Right cardiac atrium (tissue), 5 donors: ENCODE data around the gene PRCC. TPM values are rescaled to one million over a fixed set of nuclear protein-coding genes. Genes with fewer than 3 reads are reported as not detected.

Source experiments
- ATAC-seq, 2 donors: fragments of 200-7000 bp; cut with Tn5 transposase; one replicate each; pipeline versions ENCODE4 v1.8.0 to v1.9.1; 2020; ENCODE audit warnings: moderate library complexity in 2 of 2, mild to moderate bottlenecking in 1 of 2
- DNase-seq, 3 donors: peaks; one replicate each; pipeline ENCODE4 v3.0.0-alpha.2; 2020
- H3K27ac ChIP-seq: one replicate; pipeline ENCODE4 v1.5.1; 2013; ENCODE audit warnings: mild to moderate bottlenecking, low read length, control low read depth, moderate library complexity
- H3K27me3 ChIP-seq: one replicate; pipeline ENCODE4 v1.6.1; 2013; ENCODE audit not compliant: control insufficient read depth, insufficient read depth
- H3K4me1 ChIP-seq: one replicate; pipeline ENCODE4 v1.6.1; 2013; ENCODE audit warnings: low read length; ENCODE audit not compliant: control insufficient read depth, insufficient read depth
- H3K4me3 ChIP-seq: one replicate; pipeline ENCODE4 v1.5.1; 2013; ENCODE audit warnings: low read length, control low read depth
- H3K9me3 ChIP-seq: one replicate; pipeline ENCODE4 v1.6.1; 2013; ENCODE audit warnings: low read length; ENCODE audit not compliant: control insufficient read depth
- WGBS: extraction: QIAGEN DNeasy Blood & Tissue Kit; methylation state at CpG from one replicate; pipeline ENCODE4 v1.1.7; 2013; 5-methylcytosine and 5-hydroxymethylcytosine counted together
- intact Hi-C, 4 donors: fragments of 100-400 bp; cut with DNase I; formaldehyde crosslinking; loops; one replicate each; pipeline versions ENCODE4 v1.11.0 to v1.14.0; 2022 to 2023
- polyA plus RNA-seq: library from polyadenylated mRNA; stranded (reverse); fragments of 200-250 nt; gene quantifications from one replicate; pipeline ENCODE4 v1.2.3, GENCODE V29; 2013
- total RNA-seq, 4 donors: library from RNA; stranded (reverse); fragmentation: NEBNext Ultra II Directional; extraction: Animal tissue kit (Norgen Biotek cat#: 25700); gene quantifications; one replicate each; pipeline ENCODE4 v1.2.1, GENCODE V29; 2021
- donor health status: healthy with polysubstance abuse.
- donor health status: DM: no; HTN: yes; CAD: no.
- donor health status: DM: no; HTN: no; CAD: no.
- donor health status: DM: no; HTN: yes; CAD: no; lungs with severe emphysema.
- donor health status: DM: yes; HTN: yes; CAD: no.

PRCC gene
- total and polyA plus RNA-seq, 5 donors, result 36.0 to 47.1 (median 43.2) TPM

DNA sequence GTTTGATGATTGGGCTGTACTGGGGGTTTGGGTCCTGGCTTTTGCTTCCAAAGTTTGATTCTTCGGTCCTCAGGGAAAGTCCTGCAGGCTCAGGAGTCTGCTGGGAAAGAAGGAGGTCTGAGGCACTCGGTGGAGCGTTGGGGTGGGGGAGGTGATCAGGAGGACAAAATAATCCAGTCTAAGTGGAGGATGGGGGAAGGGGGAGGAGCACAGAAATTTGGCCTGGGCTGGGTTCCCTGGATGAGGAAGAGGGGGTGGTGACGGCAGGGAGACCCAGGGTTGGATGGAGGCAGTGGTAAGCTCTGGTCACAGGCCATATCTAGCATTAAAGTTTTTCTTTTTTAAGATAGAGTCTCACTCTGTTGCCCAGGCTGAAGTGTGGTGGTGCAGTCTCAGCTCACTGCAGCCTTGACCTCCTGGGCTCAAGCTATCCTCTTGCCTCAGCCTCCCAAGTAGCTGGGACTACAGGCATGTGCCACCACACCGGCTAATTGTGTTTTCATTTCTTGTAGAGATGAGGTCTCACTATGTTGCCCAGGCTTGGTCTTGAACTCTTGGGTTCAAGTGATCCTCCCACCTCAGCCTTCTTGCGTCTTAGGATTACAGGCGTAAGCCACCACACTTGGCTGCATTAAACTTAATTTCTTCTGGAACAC is 42.5 kb downstream of the PRCC start:
- H3K27me3 ChIP-seq, result no peaks in the 10 kb centered on the region
- H3K4me3 ChIP-seq, result no peak overlapping the region
- H3K9me3 ChIP-seq, result no peaks in the 10 kb centered on the region
- no peak overlapping the region for H3K27ac ChIP-seq
- DNase-seq, result no peak
- intact Hi-C loops, result no loop called here
- 83% methylated on average over 7 of the region's 7 CpGs for WGBS
- H3K4me1 ChIP-seq, result peaks cover 4% of the 10 kb centered on the region
- no peak for ATAC-seq

DNA sequence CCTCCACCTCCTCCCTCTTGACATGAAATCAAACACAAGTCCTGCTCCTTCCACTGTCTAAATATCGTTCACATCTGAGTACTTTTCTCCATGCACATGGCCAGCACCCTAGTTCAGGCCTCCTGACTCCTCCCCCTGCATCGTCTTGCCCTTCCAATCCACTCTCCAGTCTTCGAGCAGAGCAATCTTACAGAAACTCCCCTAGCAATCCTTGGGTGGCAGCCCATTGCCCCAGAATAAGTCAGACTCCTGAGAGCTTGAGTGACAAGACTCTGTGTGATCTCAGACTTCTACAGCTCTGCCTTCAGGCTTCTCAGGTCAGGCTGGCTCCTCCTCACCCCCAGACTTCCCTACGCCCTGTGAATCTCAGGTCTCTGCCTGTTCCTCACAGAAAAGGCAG is 43.8 kb downstream of the PRCC start:
- DNase-seq, result no peak
- no peak for ATAC-seq
- intact Hi-C loops, result no loop called here
- Histone ChIP-seq H3K4me3 (no peak overlapping the region), H3K9me3 (no peaks in the 10 kb centered on the region), H3K27me3 (no peaks in the 10 kb centered on the region), H3K4me1 (peaks cover 4% of the 10 kb centered on the region), H3K27ac (no peak overlapping the region)
- WGBS, result 63% methylated on average over 4 of the region's 4 CpGs

DNA sequence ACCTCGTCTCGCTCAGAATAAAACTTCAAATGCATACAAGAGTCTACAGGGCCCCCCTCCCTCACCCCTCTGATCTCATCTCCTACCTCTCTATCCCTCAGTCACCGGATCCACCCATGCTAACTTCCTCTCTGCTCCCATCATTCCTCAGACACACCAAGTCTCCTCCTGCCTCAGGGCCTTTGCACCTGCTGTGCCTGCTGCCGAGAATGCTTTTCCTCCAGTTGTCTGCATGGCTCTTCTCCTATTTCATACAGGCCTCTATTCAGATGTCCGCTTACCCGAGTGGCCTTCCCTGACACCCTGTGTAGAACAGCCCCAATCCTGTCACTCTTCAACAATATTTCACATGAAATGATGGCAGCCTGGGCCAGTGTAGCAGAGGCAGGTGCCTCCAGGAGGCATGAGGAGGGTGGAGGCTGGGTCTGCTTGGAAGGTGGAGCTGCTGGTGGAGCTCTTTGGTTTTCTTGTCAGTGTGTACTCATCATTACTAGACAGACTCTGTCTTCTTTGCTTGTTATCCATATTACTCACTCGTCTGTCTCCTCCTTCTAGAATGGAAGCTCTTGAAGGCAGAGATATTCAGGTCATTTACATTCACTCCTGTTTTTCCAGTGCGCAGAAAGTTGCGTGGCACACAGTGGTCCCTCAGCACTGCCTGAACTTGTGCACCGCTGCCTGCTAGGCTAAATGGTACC is 45.1 kb downstream of the PRCC start:
- ATAC-seq, result no peak
- peaks cover 4% of the 10 kb centered on the region for H3K4me1 ChIP-seq
- H3K9me3 ChIP-seq, result no peaks in the 10 kb centered on the region
- intact Hi-C loops, result no loop called here
- no peak overlapping the region for H3K27ac ChIP-seq
- H3K27me3 ChIP-seq, result no peaks in the 10 kb centered on the region
- no peak for DNase-seq
- WGBS, result 97% methylated on average over 10 of the region's 10 CpGs
- no peak overlapping the region for H3K4me3 ChIP-seq

DNA sequence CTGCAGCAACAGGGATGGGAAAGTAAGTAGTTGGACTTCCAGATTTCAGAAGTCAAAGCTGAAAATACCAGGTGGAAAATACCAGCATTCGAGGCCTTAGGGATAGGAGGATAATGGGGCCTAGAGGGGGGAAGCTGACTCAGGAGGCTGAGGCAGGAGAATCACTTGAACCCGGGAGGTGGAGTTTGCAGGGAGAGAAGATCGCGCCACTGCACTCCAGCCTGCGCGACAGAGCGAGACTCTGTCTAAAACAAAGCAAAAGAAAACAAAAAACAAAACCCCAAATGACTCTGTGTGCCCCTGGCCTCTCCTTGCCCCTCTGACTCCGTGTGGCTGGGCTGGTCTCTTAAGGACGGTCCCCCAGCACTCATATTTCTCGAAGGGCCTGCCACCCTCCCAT is 46.0 kb downstream of the PRCC start:
- Histone ChIP-seq H3K27me3 (no peaks in the 10 kb centered on the region), H3K27ac (no peak overlapping the region), H3K9me3 (no peaks in the 10 kb centered on the region), H3K4me1 (peaks cover 4% of the 10 kb centered on the region), H3K4me3 (peak overlapping the region; percentile 33)
- ATAC-seq (no peak), DNase-seq (no peak)
- WGBS, result 45% methylated on average over 10 of the region's 10 CpGs
- intact Hi-C loops, result no loop called here

DNA sequence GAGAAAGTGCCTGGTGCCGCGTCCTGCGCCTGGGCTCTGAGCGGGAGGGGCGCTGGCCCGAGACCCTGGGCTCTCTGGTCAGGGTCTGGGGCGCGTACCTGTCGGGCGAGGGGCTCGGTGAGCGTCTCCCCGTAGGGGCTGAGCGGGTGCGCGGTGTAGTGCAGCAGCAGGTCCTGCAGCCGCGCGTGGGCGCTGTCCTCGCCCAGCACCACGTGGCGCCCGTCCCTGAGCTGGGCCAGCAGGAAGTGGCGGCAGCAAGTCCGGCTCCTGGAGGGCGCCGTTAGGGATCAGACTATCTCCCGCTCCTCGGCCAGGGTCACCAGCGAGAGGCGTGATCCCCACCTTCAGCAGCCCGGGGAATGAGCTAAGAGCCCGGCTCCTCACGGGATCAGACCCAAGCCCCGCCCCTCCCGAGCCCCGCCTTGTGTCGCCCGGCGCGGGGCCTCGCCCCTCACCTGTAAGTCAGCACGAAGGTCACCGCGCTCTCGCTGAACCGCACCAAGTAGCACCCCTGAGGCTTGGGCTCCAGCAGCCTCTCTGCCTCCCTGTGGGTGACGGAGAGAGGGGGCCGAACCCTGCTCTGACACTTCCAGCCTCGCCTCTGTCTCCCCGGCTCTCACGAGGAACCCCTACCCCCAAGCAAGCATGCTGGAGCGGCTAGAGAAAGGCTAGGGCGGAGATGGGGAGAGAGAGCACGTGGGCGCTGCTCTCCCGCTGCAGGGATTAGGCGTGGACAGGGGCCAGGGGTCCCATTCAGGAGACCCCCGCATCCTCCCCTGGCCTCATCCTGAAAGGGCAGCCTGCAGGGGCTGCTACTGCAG is 46.6 kb downstream of the PRCC start:
- 10% methylated on average over 60 of the region's 60 CpGs for WGBS
- H3K4me1 ChIP-seq, result peaks cover 4% of the 10 kb centered on the region
- ATAC-seq (peak; percentile 51 to 76), DNase-seq (peak; percentile 72 to 89 (median 85))
- H3K4me3 ChIP-seq, result peak overlapping the region; percentile 33
- intact Hi-C loops, result no loop called here
- H3K9me3 ChIP-seq, result no peaks in the 10 kb centered on the region
- H3K27ac ChIP-seq, result no peak overlapping the region
- H3K27me3 ChIP-seq, result no peaks in the 10 kb centered on the region

DNA sequence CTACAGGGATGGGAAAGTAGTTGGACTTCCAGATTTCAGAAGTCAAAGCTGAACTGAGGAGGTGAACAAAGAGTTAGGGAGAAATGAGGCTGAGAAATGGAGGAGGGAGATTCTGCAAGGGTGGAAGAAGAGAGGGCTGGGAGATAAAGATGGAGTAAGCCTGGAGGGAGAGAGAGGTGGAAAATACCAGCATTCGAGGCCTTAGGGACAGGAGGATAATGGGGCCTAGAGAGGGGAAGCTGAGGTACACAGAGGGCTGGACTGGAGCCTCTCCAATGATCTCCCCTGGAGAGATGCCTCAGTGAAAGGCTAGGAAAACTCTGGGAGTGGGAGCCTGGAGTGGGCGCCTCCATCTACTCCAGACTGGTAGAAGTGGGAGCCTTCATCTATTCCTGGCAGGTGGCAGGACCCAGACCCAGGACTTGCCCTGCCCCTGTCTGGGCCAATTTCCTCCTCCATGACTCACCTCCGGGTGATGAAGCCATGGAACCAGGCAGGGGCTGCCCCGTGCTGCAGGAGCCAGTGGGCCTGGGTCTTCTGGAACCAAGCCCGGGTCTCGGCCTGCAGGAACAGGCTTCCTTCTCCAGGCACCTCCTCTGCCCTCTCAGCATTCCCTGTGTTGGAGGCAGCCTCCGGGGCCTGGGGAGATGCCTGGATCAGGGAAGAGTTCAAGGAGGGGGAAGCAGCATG is 47.4 kb downstream of the PRCC start:
- peaks cover 4% of the 10 kb centered on the region for H3K4me1 ChIP-seq
- H3K9me3 ChIP-seq, result no peaks in the 10 kb centered on the region
- intact Hi-C loops, result no loop called here
- peak overlapping the region; percentile 57 for H3K27ac ChIP-seq
- WGBS, result 79% methylated on average over 7 of the region's 7 CpGs
- DNase-seq (peak in 1 of 3 donors; percentile 65), ATAC-seq (peak in 1 of 2 donors; percentile 8)
- no peak overlapping the region for H3K4me3 ChIP-seq
- no peaks in the 10 kb centered on the region for H3K27me3 ChIP-seq

DNA sequence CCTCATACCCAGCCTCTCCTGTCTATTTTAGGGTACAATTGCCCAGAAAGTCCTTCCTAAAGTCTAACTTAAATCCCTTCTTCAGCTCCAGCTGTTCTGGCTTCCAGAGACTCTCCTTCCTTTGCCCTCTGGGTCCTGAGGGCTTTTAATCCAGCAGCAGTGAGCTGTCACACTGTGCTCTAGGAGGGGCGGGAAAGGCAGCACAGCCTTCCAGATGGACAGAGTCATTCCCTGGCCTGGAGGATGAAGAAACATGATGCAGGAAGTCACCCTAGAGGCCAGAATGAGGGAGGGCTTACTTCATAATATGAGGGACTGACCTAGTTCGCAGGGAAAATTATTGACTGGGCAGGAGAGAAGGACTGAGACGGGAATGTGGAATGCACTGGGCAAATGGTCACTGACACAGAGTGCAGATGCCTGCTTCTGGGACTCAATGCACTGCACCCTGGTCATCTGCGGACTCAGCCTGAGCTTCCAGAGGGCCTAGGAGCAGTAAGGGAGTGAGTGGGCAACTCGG is 48.0 kb downstream of the PRCC start:
- intact Hi-C loops, result no loop called here
- WGBS, result 53% methylated on average over 5 of the region's 5 CpGs
- DNase-seq (peak; percentile 79 to 87 (median 79)), ATAC-seq (peak; percentile 84 to 90)
- Histone ChIP-seq H3K27ac (peak overlapping the region; percentile 57), H3K4me3 (no peak overlapping the region), H3K4me1 (peaks cover 4% of the 10 kb centered on the region), H3K27me3 (no peaks in the 10 kb centered on the region), H3K9me3 (no peaks in the 10 kb centered on the region)

DNA sequence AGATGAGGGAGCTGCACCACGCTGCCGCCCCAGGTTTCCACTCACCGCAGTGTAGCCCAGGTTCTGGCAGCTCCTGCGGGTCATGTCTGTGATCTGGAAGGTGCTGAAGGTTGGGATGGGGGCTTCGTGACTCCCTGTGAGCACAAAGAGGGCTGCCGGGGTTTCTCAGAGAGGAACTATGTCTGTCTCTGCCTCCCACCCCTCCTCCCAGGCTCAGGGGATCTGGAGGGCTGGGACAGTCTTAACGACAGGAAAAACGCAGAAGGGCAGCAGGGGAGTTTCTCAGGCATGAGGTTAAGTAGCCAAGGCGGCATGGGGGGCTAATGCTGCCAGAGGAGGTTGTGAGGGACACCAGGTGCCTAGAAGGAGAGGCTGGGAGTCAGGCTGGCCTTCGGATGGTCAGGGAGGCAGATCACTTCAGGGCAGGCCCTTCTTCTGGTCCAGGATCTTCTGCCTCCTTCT is 48.7 kb downstream of the PRCC start:
- H3K4me1 ChIP-seq, result peaks cover 4% of the 10 kb centered on the region
- H3K27me3 ChIP-seq, result no peaks in the 10 kb centered on the region
- ATAC-seq, result peak in 1 of 2 donors; percentile 5
- peak overlapping the region; percentile 57 for H3K27ac ChIP-seq
- H3K4me3 ChIP-seq, result peak overlapping the region; percentile 22
- peak in 1 of 3 donors; percentile 53 for DNase-seq
- WGBS, result 47% methylated on average over 10 of the region's 10 CpGs
- no peaks in the 10 kb centered on the region for H3K9me3 ChIP-seq
- intact Hi-C loops, result no loop called here

DNA sequence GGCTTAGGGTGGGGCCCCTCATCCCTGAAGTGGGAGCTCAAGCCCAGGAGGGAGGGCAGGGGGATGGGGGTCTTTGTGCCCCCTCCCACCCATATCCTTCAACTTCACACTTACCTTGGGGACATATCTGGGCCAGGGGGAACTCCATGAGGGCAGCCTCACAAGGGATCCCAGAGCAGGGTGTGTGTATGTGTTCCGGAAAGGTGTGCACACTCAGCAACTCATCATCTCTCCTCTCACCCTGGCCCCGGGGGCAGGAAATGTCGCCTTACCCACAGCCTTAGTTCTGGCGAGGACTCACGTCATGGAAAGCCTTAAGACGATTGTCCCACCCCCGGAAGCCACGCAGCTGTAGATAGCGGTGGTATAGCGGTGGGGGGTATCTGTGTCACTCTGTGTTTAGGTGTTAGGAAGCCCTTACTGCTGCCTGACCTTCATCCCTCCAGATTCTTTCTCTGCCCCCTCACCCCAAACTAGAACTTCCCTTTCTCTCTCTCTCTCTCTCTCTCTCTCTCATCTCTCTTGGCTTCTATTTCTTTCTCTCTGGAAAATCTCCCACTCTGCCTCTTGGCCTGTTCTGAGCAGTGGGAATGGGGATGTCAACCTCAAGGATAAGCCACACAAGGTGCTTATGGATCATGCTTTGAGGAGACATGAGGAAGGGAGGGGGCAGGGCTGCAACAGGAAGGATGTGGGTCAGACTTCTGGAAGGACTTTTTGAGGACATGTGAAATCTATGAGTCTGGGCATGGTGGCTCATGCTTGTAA is 49.4 kb downstream of the PRCC start, which contains the start of gene SH2D2A:
Gene SH2D2A (minus strand): TSS at position 288 of the 768 bp plus-strand sequence. CDS start 140 bp downstream, at position 148.
- peak; percentile 44 to 60 for ATAC-seq
- 23% methylated on average over 10 of the region's 10 CpGs for WGBS
- Histone ChIP-seq H3K9me3 (no peaks in the 10 kb centered on the region), H3K27me3 (no peaks in the 10 kb centered on the region), H3K4me3 (peak within 1 kb of the TSS; percentile 22), H3K4me1 (peaks cover 4% of the 10 kb centered on the region), H3K27ac (peak within 1 kb of the TSS; percentile 57)
- intact Hi-C loops, result no loop called here
- peak; percentile 67 to 87 (median 79) for DNase-seq

DNA sequence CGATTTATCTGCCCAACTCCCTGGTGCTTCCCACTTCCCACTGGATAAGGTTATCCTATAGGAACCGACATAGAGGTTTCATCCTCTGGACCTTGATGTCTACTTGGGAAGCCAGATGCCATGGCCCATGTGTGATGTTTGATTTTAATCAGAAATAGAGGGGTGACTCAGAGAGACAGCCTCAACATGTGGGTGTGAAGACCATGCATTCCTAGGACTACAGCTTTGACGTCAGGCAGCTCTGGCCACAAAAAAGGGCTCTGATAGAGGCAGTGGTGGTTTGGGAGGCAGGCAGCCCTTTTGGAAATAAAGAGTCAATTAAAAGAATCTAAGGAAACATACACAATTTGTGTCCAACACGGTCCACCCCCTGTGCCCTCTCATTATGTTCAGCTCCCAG is 54.5 kb downstream of the PRCC start:
- intact Hi-C loops, result no loop called here

More for the DNA sequence above, 54.5 kb downstream of the PRCC start:
- ATAC-seq, result no peak
- Histone ChIP-seq H3K4me3 (no peak overlapping the region), H3K27me3 (no peaks in the 10 kb centered on the region), H3K9me3 (no peaks in the 10 kb centered on the region), H3K27ac (no peak overlapping the region), H3K4me1 (no peaks in the 10 kb centered on the region)
- no peak for DNase-seq
- WGBS, result 64% methylated on average over 4 of the region's 4 CpGs
